ENCODE measurements around the gene CKB.

The CKB gene

GRCh38 chr14:103545915-103546651 is 23.5 kb upstream of the CKB start:
- TF ChIP-seq, protein P1, sequence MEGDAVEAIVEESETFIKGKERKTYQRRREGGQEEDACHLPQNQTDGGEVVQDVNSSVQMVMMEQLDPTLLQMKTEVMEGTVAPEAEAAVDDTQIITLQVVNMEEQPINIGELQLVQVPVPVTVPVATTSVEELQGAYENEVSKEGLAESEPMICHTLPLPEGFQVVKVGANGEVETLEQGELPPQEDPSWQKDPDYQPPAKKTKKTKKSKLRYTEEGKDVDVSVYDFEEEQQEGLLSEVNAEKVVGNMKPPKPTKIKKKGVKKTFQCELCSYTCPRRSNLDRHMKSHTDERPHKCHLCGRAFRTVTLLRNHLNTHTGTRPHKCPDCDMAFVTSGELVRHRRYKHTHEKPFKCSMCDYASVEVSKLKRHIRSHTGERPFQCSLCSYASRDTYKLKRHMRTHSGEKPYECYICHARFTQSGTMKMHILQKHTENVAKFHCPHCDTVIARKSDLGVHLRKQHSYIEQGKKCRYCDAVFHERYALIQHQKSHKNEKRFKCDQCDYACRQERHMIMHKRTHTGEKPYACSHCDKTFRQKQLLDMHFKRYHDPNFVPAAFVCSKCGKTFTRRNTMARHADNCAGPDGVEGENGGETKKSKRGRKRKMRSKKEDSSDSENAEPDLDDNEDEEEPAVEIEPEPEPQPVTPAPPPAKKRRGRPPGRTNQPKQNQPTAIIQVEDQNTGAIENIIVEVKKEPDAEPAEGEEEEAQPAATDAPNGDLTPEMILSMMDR (IDR thresholded peaks at IDR 0.05; ENCODE audit: low read depth, low read length, missing control alignments), result no peak
- in situ Hi-C loops (cut with HindIII; ENCODE audit: low sequenced_read_pairs), result no loop called here
- no peak for DNase-seq (ENCODE audit: low read depth)
- no peak overlapping the region for H3K4me3 ChIP-seq (ENCODE audit: low read depth, low read length)

DNA sequence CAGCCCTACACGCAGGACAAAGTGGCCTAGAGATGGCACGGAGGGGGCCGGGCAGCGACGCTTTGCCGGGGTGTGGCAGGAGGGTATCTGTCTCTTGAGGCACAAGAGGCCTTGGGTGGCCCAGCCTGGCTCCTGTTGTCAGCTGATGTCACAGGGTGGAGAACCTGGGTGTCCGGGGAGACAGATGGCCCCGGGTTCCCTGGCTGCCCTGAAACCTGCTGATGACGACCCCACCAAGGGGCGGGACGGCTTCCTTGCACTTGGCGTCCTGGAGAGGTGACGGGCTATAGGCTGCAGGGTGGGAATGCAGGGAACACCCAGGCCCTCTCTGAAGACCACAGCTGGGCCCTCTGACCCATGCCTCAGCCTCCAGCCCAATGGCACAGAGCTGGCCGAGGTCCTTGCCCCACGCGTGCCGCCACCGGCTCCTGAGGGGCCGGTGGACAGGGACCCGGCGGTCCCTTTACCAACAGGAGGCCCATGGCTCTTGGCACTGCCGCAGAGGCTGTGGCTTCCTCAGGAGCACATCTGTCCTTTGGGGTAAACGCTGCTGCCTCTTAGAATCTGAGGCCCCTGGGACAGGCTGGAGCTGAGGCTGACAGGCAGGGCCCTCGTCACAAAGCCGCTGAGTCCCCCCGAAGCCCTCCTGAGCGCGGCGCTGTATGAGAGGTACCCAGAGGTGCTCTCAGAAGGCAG is 22.7 kb upstream of the CKB start:
- H3K4me3 ChIP-seq (ENCODE audit: low read depth, low read length), result no peak overlapping the region
- TF ChIP-seq, protein P1 (IDR thresholded peaks at IDR 0.05; ENCODE audit: low read depth, low read length, missing control alignments), result no peak
- DNase-seq (ENCODE audit: low read depth), result no peak
- in situ Hi-C loops (cut with HindIII; ENCODE audit: low sequenced_read_pairs), result no loop called here

- no peak for DNase-seq (ENCODE audit: low read depth)
- no peak overlapping the region for H3K4me3 ChIP-seq (ENCODE audit: low read depth, low read length)
- in situ Hi-C loops (cut with HindIII; ENCODE audit: low sequenced_read_pairs), result no loop called here
- TF ChIP-seq, protein P1 (IDR thresholded peaks at IDR 0.05; ENCODE audit: low read depth, low read length, missing control alignments), result no peak
These were observed 22.0 kb upstream of the CKB start for GRCh38 chr14:103544388-103545218.

DNA sequence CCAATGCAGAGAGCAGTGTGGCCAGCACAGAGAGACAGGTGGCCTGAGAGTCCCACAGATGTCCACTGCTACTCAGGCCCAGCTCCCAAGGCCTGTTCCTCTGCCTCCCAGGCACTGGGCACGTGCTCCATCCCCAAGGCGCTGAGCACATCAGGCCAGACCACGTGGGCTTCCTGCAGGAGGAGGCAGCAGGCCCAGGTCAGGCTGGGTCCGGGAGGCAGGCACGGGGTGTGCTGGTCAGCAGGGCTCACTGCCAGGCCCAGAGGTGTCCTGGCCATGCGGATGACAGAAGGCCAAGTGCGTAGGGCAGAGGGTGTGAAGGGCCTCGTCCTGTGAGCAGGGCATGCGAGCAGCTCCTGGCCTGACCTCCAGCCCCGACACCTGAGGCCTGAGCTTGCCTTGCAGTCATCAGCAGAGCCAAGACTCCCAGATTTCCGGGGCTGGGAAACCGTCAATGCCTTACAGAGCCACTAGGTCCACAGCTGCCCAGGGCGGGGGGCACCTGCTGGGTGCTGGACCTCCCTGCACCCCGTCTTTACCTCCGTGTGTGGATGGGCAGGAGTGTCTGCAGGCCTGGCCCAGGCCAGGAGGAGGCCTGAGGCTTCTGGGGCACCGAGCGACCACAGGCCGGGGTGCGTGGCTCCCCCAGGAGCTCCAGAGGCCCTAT is 21.2 kb upstream of the CKB start:
- H3K4me3 ChIP-seq (ENCODE audit: low read depth, low read length), result no peak overlapping the region
- TF ChIP-seq, protein P1 (IDR thresholded peaks at IDR 0.05; ENCODE audit: low read depth, low read length, missing control alignments), result no peak
- in situ Hi-C loops (cut with HindIII; ENCODE audit: low sequenced_read_pairs), result no loop called here
- no peak for DNase-seq (ENCODE audit: low read depth)

GRCh38 chr14:103543140-103543539 is 20.5 kb upstream of the CKB start:
- H3K4me3 ChIP-seq (ENCODE audit: low read depth, low read length), result no peak overlapping the region
- in situ Hi-C loops (cut with HindIII; ENCODE audit: low sequenced_read_pairs), result no loop called here
- no peak for DNase-seq (ENCODE audit: low read depth)
- TF ChIP-seq, protein P1 (IDR thresholded peaks at IDR 0.05; ENCODE audit: low read depth, low read length, missing control alignments), result no peak

DNA sequence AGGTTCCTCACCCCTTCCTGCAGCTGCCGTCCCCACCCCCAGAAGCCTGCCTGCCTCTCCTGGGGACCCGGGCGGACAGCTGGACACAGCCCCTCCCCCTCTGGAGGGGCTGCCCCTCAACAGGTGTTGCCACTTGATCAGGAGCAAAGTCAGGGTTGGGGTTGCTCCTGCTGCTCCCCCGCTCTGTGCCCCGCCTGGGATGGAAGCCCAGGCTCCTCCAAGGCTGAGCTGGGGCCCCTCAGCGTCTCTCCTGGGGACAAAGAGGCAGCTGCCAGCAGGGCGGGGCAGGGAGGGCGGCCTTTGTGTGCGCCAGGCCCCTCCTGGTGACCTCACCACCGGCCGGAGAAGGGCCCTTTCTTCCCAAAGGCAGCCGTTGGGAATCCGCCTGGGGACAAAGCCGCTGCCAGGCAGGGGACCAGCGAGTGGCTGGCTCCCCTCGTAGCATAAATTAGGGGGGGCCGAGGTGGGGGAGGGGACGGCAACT is 20.0 kb upstream of the CKB start:
- H3K4me3 ChIP-seq (ENCODE audit: low read depth, low read length), result no peak overlapping the region
- in situ Hi-C loops (cut with HindIII; ENCODE audit: low sequenced_read_pairs), result no loop called here
- TF ChIP-seq, protein P1 (IDR thresholded peaks at IDR 0.05; ENCODE audit: low read depth, low read length, missing control alignments), result no peak
- no peak for DNase-seq (ENCODE audit: low read depth)
